ENCODE results near the gene MAPK8IP2.

DNA sequence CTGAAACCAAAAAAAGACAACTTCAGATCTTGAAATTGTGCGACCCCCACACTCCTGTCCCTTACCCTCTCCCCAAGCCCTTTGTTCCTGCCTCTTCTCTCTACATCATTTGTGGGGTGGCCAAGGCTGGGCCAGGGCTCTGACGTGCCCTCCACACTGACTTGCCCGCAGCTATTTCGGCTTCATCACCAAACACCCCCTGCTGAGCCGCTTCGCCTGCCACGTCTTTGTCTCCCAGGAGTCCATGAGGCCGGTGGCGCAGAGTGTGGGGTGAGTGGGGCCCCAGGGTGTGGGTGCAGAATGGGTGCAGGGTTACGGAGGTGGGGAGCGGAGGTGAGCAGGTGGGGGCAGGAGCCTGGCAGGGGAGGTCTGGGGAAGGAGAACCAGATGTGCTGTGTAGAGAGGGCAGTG lies 9.5 kb downstream of the MAPK8IP2 start:
- TF ChIP-seq, protein P1, sequence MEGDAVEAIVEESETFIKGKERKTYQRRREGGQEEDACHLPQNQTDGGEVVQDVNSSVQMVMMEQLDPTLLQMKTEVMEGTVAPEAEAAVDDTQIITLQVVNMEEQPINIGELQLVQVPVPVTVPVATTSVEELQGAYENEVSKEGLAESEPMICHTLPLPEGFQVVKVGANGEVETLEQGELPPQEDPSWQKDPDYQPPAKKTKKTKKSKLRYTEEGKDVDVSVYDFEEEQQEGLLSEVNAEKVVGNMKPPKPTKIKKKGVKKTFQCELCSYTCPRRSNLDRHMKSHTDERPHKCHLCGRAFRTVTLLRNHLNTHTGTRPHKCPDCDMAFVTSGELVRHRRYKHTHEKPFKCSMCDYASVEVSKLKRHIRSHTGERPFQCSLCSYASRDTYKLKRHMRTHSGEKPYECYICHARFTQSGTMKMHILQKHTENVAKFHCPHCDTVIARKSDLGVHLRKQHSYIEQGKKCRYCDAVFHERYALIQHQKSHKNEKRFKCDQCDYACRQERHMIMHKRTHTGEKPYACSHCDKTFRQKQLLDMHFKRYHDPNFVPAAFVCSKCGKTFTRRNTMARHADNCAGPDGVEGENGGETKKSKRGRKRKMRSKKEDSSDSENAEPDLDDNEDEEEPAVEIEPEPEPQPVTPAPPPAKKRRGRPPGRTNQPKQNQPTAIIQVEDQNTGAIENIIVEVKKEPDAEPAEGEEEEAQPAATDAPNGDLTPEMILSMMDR (IDR thresholded peaks at IDR 0.05): no peak
- TF ChIP-seq EP300 (IDR thresholded peaks at IDR 0.05; ENCODE audit: borderline replicate concordance in 1 of 2, low read depth in 1 of 2, low read length in 1 of 2) (no peak), RXRA (IDR thresholded peaks at IDR 0.05; ENCODE audit: borderline replicate concordance, low read depth) (no peak), MXI1 (IDR thresholded peaks at IDR 0.05; ENCODE audit: low read depth, low read length) (no peak), YY1 (IDR thresholded peaks at IDR 0.05; ENCODE audit: low read depth) (no peak), SMC3 (IDR thresholded peaks at IDR 0.05; ENCODE audit: low read depth, low read length) (no peak), RCOR1 (IDR thresholded peaks at IDR 0.05; ENCODE audit: low read length) (no peak), TAF1 (IDR thresholded peaks at IDR 0.05; ENCODE audit: borderline replicate concordance, low read depth, low read length) (no peak), RAD21 (IDR thresholded peaks at IDR 0.05; ENCODE audit: low read length) (no peak)
- TF ChIP-seq, protein P2, sequence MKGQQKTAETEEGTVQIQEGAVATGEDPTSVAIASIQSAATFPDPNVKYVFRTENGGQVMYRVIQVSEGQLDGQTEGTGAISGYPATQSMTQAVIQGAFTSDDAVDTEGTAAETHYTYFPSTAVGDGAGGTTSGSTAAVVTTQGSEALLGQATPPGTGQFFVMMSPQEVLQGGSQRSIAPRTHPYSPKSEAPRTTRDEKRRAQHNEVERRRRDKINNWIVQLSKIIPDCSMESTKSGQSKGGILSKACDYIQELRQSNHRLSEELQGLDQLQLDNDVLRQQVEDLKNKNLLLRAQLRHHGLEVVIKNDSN (IDR thresholded peaks at IDR 0.05; ENCODE audit: borderline replicate concordance, low read depth): no peak
- TF ChIP-seq, protein P3, sequence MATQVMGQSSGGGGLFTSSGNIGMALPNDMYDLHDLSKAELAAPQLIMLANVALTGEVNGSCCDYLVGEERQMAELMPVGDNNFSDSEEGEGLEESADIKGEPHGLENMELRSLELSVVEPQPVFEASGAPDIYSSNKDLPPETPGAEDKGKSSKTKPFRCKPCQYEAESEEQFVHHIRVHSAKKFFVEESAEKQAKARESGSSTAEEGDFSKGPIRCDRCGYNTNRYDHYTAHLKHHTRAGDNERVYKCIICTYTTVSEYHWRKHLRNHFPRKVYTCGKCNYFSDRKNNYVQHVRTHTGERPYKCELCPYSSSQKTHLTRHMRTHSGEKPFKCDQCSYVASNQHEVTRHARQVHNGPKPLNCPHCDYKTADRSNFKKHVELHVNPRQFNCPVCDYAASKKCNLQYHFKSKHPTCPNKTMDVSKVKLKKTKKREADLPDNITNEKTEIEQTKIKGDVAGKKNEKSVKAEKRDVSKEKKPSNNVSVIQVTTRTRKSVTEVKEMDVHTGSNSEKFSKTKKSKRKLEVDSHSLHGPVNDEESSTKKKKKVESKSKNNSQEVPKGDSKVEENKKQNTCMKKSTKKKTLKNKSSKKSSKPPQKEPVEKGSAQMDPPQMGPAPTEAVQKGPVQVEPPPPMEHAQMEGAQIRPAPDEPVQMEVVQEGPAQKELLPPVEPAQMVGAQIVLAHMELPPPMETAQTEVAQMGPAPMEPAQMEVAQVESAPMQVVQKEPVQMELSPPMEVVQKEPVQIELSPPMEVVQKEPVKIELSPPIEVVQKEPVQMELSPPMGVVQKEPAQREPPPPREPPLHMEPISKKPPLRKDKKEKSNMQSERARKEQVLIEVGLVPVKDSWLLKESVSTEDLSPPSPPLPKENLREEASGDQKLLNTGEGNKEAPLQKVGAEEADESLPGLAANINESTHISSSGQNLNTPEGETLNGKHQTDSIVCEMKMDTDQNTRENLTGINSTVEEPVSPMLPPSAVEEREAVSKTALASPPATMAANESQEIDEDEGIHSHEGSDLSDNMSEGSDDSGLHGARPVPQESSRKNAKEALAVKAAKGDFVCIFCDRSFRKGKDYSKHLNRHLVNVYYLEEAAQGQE (IDR thresholded peaks at IDR 0.05; ENCODE audit: low read depth, low read length): no peak
- TF ChIP-seq, protein P4, sequence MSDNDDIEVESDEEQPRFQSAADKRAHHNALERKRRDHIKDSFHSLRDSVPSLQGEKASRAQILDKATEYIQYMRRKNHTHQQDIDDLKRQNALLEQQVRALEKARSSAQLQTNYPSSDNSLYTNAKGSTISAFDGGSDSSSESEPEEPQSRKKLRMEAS (IDR thresholded peaks at IDR 0.05; ENCODE audit: low read depth): no peak
